GM13977 (cell line): Measurements from ENCODE around the gene VPS72.
A peak's percentile ranks its signal among the peaks of the same experiment; 100 is the strongest.

Experiments
- DNase-seq: peaks from one replicate; pipeline ENCODE4 v3.0.0; 2012; ENCODE audit warnings: low spot score
- in situ Hi-C: fragments of 300-500 bp; cut with MboI; formaldehyde crosslinking; loops from one replicate; pipeline ENCODE4 v1.12.0; 2022; ENCODE audit warnings: low sequenced_read_pairs, low pct_unique_long_range_greater_than_20kb, mixed read lengths, inconsistent platforms; ENCODE audit not compliant: unreplicated experiment
- TF ChIP-seq, protein P1 (sequence below): IDR thresholded peaks from 2 replicates; pipeline ENCODE4 v1.5.1; 2012; ENCODE audit warnings: mild to moderate bottlenecking, control low read depth; ENCODE audit not compliant: insufficient read depth; ENCODE audit errors: extremely low read depth, missing control alignments

Gene VPS72

DNA sequence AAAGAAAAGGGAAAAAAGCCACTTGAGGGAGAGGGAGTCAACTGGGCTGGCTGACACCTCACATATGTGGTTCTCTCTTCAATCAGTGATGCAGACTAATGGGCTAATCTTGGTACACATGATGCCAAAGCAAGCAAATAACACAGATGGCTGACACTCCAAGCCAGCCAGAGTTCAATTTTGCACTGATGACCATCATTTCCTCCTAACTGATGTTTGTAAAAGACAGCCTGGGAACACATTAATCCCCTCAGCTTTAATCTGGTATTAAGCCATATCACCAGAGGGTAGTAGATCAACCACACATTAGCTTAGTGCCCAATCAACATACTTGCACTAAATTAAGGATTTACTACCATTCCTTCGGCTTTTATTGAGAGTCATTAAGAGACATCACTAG lies 2.8 kb downstream of the VPS72 start:
- TF ChIP-seq, protein P1, sequence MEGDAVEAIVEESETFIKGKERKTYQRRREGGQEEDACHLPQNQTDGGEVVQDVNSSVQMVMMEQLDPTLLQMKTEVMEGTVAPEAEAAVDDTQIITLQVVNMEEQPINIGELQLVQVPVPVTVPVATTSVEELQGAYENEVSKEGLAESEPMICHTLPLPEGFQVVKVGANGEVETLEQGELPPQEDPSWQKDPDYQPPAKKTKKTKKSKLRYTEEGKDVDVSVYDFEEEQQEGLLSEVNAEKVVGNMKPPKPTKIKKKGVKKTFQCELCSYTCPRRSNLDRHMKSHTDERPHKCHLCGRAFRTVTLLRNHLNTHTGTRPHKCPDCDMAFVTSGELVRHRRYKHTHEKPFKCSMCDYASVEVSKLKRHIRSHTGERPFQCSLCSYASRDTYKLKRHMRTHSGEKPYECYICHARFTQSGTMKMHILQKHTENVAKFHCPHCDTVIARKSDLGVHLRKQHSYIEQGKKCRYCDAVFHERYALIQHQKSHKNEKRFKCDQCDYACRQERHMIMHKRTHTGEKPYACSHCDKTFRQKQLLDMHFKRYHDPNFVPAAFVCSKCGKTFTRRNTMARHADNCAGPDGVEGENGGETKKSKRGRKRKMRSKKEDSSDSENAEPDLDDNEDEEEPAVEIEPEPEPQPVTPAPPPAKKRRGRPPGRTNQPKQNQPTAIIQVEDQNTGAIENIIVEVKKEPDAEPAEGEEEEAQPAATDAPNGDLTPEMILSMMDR = no peak
- no peak for DNase-seq
- in situ Hi-C loops = no loop called here

DNA sequence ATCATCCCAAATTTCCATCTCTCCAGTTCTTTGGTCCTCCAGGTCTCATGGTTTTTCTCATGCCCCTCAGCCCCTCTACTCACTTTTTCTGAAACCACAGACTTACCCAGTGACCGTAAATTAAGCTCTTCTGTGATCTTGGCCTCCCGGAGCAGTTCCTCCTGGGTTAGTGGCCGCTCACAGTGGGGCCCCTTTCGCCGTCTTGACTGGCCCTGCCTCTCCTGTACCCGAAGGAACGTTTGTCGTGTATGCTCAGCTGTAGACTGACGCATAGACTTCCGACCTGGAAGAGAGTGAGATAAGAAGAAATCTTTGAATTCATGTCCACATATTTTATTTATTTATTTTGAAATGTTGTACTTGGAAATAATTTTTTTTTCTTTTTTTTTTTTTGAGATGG lies 5.8 kb downstream of the VPS72 start:
- DNase-seq = no peak
- TF ChIP-seq, protein P1 = no peak
- in situ Hi-C loops = no loop called here

DNA sequence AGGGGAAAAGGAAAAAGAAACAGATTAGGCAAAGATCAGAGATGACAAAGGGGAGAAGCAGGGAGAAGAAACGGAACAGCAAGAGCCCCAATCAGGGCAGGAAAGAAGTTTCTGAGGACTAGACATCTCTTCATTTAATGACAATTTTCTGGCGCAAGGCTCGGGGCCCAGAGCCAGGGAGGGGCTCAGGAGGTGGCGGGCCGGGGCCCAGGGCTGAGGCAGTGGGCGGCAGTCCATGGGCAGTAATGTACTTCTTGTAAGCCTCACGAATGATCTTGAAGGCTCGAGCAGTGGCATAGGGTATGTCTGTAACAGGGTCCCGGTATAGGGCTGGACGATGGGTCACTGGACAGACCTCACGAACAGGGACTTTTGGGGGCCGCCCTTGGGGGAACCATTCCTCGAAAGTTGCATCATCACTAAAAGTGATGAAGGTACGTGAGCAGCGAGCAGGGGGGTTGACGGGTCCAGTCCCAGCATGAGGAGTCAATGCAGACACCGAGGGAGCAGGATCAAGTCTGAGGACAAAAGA lies 13.4 kb downstream of the VPS72 start:
- DNase-seq = no peak
- in situ Hi-C loops = no loop called here
- TF ChIP-seq, protein P1 = no peak

DNA sequence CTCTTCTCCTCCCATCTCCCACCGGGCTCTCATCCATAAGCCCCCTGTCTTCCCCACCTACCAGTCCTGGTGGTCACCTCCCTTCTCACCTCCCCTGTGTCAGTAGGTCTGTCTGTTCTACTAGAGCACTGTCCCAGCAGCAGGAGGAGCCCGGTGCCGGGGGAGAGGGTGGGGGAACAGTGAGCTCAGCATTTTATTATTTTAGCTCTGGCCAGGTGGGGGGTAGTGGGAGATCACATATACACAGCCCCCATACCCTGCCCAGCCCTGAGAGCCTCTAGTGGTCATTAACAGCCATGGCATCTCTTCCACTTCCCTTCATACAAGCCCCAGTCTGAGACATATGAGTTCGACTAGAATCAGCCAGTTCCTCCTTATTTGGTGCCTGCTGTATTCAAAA lies 14.1 kb downstream of the VPS72 start, which contains the start of gene TMOD4:
Gene TMOD4 (minus strand): TSS at position 119 of the 400 bp plus-strand sequence. CDS start 1,106 bp downstream, outside the sequence.
- in situ Hi-C loops = no loop called here
- TF ChIP-seq, protein P1 = peak; percentile 42
- DNase-seq = peak; percentile 55

DNA sequence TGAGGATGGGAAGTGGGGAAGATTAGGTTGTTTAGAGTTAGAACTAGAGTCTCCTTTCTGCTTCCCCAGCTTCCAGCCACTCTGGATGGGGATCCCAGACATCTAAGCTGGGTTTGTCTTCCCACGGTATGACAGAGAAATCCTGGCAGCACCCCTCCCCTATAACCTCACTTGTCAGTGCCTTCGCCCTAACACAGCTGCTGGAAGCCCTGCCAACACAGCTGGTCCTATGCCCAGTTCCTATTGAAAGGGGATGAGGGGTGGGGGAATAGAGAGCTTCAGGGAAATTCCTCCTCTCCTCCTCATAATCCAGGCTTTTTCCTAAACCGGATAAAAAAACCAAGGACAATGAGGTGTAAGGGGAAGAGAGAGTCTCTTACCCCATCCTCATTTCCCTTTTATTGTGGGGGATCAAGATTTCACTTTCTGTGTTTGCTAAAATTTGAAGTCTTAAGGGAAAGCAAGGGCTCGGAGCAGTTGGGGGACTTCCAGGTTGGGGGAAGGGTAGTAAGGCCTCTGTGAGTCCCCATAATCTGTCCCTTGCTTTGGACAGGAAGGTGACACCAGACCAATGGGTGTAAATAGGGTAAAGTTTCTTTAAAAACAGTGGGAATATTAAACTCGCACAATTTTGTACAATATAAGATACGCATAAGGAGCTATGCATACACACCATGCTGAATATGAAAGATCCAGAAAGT lies 14.8 kb downstream of the VPS72 start:
- no peak for DNase-seq
- TF ChIP-seq, protein P1 = no peak
- in situ Hi-C loops = no loop called here

DNA sequence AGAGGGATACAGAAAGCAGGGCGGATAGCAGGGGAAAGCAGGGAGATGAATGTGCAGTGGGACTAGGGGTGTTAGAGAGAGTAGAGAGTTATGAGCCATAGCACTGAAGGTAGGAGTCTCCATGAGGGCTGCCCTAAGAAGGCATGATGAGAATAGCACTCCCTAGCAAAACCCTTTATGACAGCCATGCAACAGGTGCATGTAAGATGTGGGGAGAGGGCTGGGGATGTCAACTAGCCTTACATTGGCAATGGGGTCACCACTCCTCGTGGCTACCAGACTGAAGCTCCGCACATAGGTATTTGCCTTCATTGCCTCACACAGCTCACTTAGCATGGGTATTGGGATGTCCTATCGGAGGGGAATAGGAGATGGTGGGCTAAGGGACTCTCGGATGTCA lies 18.8 kb downstream of the VPS72 start:
- DNase-seq = no peak
- in situ Hi-C loops = no loop called here
- TF ChIP-seq, protein P1 = no peak
